DMS153 (cell line): Measurements from ENCODE around the gene NKX6-2.

Source experiments
- DNase-seq: peaks from one replicate; lab custom pipeline; 2025; lab: John Stamatoyannopoulos, UW

Gene NKX6-2

DNA sequence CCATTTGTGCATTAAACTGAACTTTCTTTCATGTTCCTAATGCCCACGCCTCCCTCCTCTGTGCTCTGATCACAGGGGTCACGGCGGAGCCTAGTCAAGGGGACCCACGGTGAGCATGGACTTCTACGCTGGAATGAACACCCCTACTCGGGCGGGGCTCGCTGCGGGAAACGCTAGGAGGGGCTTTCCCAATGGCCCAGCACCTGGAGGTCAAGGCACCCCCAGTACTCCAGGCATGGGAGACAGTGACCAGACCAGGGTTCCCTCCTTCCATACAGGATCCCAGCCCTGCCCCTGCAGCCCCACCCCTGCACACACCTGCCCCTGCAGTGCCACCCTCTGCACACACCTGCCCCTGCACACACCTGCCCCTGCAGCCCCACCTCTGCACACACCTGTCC lies 27.1 kb upstream of the NKX6-2 start:
- no peak for DNase-seq

DNA sequence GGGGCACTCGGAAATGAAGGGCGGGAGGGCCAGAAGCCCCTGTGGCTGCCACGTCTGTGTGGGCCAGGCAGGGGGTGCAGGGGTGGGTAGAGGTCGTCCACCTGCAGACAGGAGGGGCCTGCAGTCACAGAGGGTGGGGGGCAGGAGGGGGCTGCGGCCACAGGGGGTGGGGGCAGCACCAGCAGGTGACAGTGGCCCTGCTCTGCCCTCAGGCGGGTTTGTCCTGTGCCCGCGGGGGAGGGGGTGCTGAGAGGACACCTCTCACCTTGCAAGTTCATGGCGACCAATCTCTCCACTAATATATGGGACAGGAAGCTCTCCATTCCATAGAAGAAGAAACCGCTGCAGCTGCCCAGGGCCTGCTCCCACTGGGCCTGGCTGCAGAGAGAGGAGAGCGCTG lies 26.6 kb upstream of the NKX6-2 start:
- no peak for DNase-seq

GRCh38 chr10:132811891-132812481 lies 26.0 kb upstream of the NKX6-2 start:
- no peak for DNase-seq

GRCh38 chr10:132810807-132811700 lies 25.1 kb upstream of the NKX6-2 start:
- no peak for DNase-seq

DNA sequence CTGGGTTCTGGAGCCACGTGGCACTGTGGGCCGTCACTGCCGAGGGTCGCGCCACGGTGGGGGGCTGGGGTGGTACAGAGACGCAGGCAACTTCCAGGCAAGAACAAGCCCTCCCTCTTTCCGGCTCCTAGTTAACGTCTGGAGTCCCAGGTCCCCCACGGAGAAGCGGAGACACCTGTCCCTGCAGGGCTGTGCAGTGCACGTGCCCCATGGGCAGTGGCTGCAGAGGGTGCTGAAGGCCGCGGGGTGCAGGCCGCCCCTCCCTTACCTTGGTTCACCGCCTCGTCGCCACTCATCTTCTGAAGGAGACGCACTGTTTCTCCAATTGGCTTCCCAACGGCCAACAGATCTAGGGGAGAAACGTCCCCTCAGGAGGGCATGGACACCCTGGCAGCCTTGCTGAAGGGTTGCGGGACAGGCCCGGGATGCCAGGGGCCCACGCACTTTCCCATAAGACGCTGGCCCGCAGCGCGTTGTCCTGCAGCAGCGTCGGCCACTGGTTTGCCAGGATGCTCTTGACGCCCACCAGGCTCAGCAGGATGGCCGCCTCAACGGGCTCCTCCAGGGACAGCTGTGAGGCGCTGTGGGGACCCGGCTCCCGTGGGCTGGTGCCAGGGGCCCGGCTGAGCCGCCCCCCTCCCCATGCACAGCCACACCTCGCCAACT lies 24.3 kb upstream of the NKX6-2 start:
- DNase-seq, result no peak

- no peak for DNase-seq
These were observed 23.5 kb upstream of the NKX6-2 start for GRCh38 chr10:132809232-132810140.

- no peak for DNase-seq
These were observed 22.7 kb upstream of the NKX6-2 start for GRCh38 chr10:132808383-132809231.

DNA sequence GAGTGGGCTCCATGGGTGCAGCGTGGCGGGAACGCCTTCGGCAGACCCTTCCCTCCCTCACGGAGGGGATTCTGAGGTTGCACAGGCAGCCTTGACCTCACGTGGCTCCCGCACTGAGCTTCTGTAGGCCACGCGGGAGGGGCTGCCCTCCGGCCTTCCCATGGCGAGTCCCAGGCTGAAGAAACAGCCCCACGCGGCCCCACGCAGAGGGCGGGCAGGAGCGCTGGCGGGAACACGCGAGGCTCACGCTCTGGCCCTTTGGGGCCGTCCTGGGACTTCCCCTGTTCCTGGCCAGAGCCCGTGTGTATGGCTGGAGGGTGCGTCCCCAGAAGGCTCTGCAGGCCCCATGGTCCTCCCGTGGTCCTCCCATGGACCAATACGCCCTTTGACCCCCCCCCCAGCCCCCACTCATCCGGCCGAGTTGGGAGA lies 21.7 kb upstream of the NKX6-2 start:
- no peak for DNase-seq

DNA sequence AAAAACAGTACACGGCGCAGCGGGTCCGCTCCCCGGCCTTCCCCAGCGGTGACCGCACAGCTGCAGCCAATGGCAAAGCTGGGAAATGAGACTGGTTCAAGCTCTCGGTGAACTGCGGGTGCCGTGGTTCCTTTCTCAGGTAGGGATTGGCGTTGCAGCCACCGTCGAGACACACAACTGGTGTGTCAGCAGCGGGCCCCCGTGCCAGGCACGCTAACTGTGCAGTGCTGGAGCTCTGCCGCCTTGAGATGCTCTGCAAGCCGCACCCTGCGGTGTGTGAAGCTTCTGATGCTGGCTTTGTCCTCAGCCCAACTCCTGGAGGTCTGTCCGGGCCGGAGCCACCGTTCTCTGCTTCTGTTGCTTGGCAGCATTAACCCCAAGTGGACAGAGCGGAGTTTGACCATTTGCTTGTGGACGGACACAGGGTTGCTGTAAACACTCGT lies 20.6 kb upstream of the NKX6-2 start:
- no peak for DNase-seq

DNA sequence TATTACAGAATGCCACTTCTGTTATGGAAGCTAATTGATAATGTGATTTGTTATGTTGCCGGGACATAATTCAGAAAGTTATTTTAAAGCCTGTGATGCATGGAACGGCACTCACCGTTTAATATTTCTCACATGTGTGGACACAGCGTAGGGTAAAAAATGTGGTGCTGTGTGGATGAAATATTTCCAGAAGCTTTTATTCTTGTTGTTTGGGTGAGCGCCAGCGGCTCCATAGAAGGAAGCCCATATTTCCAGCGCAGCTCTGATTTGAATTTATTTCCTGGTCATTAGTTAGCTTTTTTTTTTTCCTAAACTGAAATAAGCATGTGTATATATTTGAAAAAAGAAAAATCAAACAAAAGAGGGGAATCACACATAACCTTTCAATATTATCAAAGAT lies 20.2 kb upstream of the NKX6-2 start:
- DNase-seq, result no peak

DNA sequence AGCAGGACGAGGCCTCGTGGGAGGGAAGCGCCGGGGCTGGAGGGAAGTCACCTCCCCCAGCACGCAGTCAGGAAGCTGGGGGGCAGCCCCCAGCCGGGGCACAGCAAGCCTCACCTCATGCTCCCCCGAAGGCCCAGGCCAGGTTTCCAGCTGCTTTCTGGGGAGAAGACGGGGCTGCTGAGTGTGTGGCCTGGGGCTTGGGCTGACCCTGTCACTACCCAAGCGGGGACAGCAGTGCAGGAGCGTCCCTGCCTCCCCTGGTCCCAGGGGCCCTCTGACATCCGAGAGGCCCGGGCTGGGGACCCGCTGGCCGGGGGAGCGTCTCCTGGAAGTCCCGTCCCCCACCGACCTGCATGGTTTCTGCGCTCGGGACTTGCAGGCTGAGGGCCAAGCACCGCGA lies 19.7 kb upstream of the NKX6-2 start:
- DNase-seq, result no peak

DNA sequence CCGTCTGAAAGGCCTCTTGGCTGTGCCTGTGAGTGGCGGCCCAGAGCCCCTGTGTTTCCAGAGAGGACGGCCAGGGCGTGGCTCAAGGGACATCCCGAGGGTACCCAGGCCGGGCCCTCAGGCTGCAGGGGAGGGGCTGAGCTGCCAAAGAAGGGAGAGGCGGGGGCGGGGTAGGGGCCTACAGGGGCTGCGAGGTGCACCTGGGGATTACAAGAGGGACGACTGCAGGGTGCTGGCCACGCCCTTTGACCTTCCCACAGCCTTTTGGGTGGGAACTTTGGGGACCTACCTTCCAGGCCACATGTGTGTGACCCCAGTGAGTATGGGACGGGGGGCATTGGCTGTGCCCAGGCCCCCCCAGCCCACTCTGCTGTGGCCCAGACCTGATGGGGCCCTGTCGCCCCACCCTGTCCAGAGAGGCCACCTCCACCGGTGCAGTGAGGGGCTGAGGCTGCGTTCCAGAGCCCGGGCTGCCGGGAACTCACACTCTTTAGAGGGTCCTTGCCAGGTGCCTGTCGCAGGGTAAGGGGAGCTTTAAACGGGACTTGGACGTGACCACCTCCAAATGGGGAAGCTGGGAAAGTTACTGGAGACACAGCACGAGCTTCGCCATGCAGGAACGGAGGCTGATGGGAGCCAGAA lies 19.0 kb upstream of the NKX6-2 start:
- DNase-seq, result no peak

GRCh38 chr10:132804287-132804686 lies 18.3 kb upstream of the NKX6-2 start:
- no peak for DNase-seq

DNA sequence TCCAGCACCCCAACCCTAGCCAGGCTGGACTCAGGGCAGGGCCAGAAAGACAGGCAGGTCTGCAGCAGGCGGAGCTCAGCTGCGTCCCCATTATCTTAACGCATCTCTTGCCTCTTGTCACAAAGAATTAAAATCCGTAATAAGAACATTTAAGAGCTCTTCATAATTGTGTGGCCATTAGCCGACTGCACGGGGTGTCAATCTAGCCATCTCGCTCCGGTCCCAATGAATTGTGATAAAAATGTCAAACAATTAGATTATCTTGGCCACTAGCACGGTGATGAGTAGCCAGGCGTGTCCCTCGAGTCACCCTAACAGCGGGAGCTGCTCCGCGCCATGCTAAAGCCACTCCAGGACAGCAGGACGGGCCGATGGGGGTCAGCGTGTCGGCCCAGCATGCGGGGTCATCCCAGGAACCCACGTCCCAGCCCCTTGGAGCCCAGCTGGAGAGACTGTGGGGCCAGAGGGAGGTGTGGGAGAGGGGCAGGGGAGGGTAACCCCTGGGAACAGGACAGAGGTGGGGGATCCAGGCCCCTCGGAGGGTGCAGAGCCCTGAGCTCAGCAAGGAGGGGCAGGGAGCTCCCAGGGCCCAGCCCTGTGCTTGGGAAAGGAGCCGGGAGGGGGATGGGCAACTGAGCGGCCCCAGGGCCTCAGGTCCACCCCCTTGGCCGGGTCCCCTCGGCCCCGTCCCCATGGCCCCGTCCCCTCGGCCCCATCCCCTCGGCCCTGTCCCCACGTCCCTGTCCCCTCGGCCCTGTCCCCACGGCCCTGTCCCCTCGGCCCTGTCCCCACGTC lies 17.7 kb upstream of the NKX6-2 start:
- DNase-seq, result no peak

DNA sequence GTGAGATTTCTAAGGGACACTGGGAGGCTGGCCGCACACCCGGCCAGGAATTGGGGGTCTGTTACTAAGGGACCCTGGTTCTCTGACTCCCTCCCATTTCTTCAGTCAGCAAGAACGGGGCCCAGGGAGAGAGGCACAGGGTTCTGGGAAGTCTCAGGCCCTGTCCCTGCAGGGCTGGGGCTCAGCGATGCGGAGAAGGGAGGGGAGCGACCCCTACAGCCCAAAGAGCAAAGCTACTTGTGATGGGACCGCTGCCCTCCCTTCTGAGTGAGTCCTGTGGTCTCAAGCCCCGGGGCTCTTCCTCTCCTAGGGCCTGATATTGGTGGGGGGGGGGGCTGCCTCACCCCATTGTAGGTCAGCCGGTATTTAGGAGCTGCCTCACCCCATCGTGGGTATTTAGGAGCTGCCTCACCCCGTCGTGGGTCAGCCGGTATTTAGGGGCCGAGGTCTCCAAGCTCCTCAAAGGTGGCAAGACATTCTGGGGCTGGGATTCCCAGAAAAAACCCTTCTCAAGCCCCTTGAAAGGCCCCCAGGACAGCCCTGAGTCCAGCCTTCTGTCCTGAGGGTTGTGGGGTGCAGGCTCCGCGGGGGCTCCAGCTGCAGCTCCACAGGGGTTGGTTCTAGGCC lies 16.9 kb upstream of the NKX6-2 start:
- no peak for DNase-seq

DNA sequence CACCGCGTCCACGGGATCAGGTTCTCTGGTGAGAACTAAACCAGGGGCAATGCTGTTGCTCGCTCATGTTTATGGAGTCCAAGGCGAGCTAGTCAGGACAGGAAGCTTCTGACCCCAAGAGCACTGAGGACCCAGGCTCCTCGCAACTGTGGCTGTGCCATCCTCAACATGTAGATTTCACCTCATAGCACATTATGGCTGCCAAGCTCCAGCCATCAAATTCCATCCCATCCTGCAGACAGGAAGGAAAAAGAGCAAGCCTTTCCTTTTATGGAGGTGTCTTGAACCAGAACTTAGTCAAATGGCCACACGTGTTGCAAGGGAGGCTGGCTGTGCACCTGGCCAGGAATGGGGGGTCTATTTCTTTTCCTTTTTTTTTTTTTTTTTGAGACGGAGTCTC lies 16.1 kb upstream of the NKX6-2 start:
- DNase-seq, result no peak

GRCh38 chr10:132799865-132800264 lies 13.9 kb upstream of the NKX6-2 start:
- no peak for DNase-seq

DNA sequence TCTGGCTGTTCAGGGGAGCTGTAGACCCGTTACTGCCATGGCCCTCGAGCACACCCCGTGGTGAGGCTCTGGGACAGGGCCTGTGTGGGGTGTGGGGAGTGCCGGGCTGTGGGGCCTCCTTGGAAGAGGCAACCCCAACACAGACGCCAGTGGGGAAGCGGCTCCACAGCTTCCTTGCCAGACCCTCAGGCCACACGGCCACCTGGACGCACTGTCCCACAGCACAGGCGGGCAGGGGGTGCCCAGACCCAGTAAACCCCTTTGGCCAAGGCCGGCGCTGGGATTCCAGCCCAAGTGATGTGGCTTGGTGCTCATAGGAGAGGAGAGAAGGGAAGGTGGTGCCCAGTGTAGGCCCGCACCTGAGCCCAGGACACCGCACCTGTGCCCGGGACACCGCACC lies 12.9 kb upstream of the NKX6-2 start:
- no peak for DNase-seq

DNA sequence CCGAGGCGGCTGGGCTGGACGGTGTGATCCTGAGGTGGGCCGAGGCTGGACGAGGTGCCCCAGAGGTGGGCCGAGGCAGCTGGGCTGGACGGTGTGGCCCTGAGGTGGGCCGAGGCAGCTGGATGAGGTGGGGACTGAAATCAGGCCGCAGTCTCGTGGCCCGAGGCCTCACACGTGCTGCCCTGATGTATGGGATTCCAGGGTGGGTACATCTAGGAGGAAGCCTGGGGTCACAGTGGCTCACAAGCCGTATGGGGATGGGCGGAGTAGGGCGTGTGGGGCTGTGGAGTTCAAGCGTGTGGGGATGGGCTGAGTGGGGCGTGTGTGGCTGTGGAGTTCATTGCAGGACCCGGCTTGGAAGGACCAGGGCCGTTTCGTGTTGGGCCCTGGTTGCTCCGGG lies 12.5 kb upstream of the NKX6-2 start:
- no peak for DNase-seq
